Measurements from ENCODE around the gene RIN1. TPM values are rescaled to one million over a fixed set of nuclear protein-coding genes. Genes with fewer than 3 reads are reported as not detected.

RIN1 gene
- polyA plus RNA-seq, 1 donor (not counting 4 experiments of a cell fraction or from before 2014, with no cell fraction given): 10.6 TPM

DNA sequence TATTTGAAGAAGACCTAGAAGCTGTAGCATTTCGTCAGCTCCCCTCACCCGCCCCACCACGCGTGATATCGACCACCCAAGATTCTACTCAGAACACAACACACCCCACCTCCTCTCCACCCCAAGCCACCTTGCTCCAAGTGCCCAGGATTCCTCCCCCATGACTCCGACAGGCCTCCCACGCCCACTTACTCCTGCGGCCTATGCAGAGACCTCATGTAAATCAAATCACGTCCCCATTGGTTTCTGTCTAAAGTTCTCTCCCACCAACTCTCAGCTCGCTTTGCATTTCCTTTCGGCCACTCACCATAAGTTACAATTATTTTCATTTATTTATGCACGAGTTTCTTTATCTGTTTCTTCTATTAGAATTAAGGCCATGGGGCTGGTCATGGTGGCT is 33.6 kb downstream of the RIN1 start:
- no peaks in the 10 kb centered on the region for H3K79me2 ChIP-seq (ENCODE audit: control insufficient read depth, insufficient read depth, low read length)
- H3K4me2 ChIP-seq (ENCODE audit: control insufficient read depth, extremely low read depth, insufficient read depth, low read depth, low read length): no peak overlapping the region
- no peaks in the 10 kb centered on the region for H3K27me3 ChIP-seq (ENCODE audit: control insufficient read depth, extremely low read depth, insufficient read depth, low read length)
- no peaks in the 10 kb centered on the region for H3K9me3 ChIP-seq (ENCODE audit: control insufficient read depth, low read depth, low read length)
- dilution Hi-C loops (cut with MboI; ENCODE audit: extremely low pct_ligation_motif_present, low sequenced_read_pairs): no loop called here
- no peak overlapping the region for H3K4me3 ChIP-seq (ENCODE audit: control insufficient read depth in 2 of 3, extremely low read depth in 1 of 3, insufficient read depth in 2 of 3, low read depth in 1 of 3, low read length in 3 of 3)
- H3K27ac ChIP-seq (ENCODE audit: control insufficient read depth, insufficient read depth, low read length): no peak overlapping the region
- H3K9ac ChIP-seq (ENCODE audit: control insufficient read depth, extremely low read depth, insufficient read depth, low read length): no peak overlapping the region
- no peak for DNase-seq (ENCODE audit: low read depth, low spot score)
- TF ChIP-seq EZH2 (IDR thresholded peaks at IDR 0.05; ENCODE audit: low read length): no peak
- TF ChIP-seq, protein P1, sequence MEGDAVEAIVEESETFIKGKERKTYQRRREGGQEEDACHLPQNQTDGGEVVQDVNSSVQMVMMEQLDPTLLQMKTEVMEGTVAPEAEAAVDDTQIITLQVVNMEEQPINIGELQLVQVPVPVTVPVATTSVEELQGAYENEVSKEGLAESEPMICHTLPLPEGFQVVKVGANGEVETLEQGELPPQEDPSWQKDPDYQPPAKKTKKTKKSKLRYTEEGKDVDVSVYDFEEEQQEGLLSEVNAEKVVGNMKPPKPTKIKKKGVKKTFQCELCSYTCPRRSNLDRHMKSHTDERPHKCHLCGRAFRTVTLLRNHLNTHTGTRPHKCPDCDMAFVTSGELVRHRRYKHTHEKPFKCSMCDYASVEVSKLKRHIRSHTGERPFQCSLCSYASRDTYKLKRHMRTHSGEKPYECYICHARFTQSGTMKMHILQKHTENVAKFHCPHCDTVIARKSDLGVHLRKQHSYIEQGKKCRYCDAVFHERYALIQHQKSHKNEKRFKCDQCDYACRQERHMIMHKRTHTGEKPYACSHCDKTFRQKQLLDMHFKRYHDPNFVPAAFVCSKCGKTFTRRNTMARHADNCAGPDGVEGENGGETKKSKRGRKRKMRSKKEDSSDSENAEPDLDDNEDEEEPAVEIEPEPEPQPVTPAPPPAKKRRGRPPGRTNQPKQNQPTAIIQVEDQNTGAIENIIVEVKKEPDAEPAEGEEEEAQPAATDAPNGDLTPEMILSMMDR (optimal IDR thresholded peaks at IDR 0.05 in 1 of 3, IDR thresholded peaks at IDR 0.05 in 1 of 3, conservative IDR thresholded peaks at IDR 0.05 in 1 of 3; ENCODE audit: extremely low read depth in 1 of 3, insufficient read depth in 2 of 3, low read length in 3 of 3): no peak
- no peak overlapping the region for H2AFZ ChIP-seq (ENCODE audit: control insufficient read depth, low read length)
- H3K4me1 ChIP-seq (ENCODE audit: control insufficient read depth, extremely low read depth, insufficient read depth, low read length): no peaks in the 10 kb centered on the region
- H3K36me3 ChIP-seq (ENCODE audit: control insufficient read depth in 2 of 2, extremely low read depth in 1 of 2, insufficient read depth in 2 of 2, low read length in 2 of 2): no peaks in the 10 kb centered on the region
- no peaks in the 10 kb centered on the region for H4K20me1 ChIP-seq (ENCODE audit: control insufficient read depth, extremely low read depth, insufficient read depth, low read length)
- no peaks in the 10 kb centered on the region for H3K9me1 ChIP-seq (ENCODE audit: control insufficient read depth, extremely low read depth, insufficient read depth, low read length)
- FAIRE-seq: no peak

DNA sequence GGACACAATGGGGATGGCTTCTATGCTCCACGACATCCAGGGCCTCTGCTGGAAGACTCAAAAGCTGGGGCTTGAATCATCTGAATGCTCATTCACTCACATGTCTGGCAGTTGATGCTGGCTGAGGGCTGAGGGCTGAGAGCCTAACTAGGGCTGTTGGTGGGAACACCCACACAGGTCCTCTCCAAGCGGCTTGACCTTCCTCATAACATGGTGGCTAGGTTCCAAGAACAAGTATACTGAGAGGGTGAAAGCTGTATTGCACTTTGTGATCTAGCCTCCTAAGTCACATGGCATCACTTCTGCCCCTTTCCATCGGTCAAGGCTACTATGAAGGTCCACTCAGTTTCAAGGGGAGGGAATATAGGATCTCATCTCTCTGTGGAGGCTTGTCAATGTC is 37.0 kb downstream of the RIN1 start:
- DNase-seq (ENCODE audit: low read depth, low spot score) (no peak), FAIRE-seq (no peak)
- Histone ChIP-seq H3K4me2 (ENCODE audit: control insufficient read depth, extremely low read depth, insufficient read depth, low read depth, low read length) (no peak overlapping the region), H4K20me1 (ENCODE audit: control insufficient read depth, extremely low read depth, insufficient read depth, low read length) (no peaks in the 10 kb centered on the region), H3K36me3 (ENCODE audit: control insufficient read depth in 2 of 2, extremely low read depth in 1 of 2, insufficient read depth in 2 of 2, low read length in 2 of 2) (no peaks in the 10 kb centered on the region), H3K27me3 (ENCODE audit: control insufficient read depth, extremely low read depth, insufficient read depth, low read length) (peaks cover 3% of the 10 kb centered on the region), H2AFZ (ENCODE audit: control insufficient read depth, low read length) (no peak overlapping the region), H3K9me1 (ENCODE audit: control insufficient read depth, extremely low read depth, insufficient read depth, low read length) (no peaks in the 10 kb centered on the region), H3K79me2 (ENCODE audit: control insufficient read depth, insufficient read depth, low read length) (no peaks in the 10 kb centered on the region), H3K27ac (ENCODE audit: control insufficient read depth, insufficient read depth, low read length) (no peak overlapping the region), H3K4me1 (ENCODE audit: control insufficient read depth, extremely low read depth, insufficient read depth, low read length) (no peaks in the 10 kb centered on the region), H3K9ac (ENCODE audit: control insufficient read depth, extremely low read depth, insufficient read depth, low read length) (no peak overlapping the region), H3K4me3 (ENCODE audit: control insufficient read depth in 2 of 3, extremely low read depth in 1 of 3, insufficient read depth in 2 of 3, low read depth in 1 of 3, low read length in 3 of 3) (no peak overlapping the region), H3K9me3 (ENCODE audit: control insufficient read depth, low read depth, low read length) (no peaks in the 10 kb centered on the region)
- no peak for TF ChIP-seq EZH2 (IDR thresholded peaks at IDR 0.05; ENCODE audit: low read length)
- TF ChIP-seq, protein P1 (optimal IDR thresholded peaks at IDR 0.05 in 1 of 3, IDR thresholded peaks at IDR 0.05 in 1 of 3, conservative IDR thresholded peaks at IDR 0.05 in 1 of 3; ENCODE audit: extremely low read depth in 1 of 3, insufficient read depth in 2 of 3, low read length in 3 of 3): no peak
- dilution Hi-C loops (cut with MboI; ENCODE audit: extremely low pct_ligation_motif_present, low sequenced_read_pairs): no loop called here

All from keratinocyte (primary cell).